SK-N-SH treated with all-trans-retinoic acid at 6 μM for 48 hours (cell line): ENCODE measurements around the gene GRM5.
A peak's percentile ranks its signal among the peaks of the same experiment; 100 is the strongest.
"Not testable (repeated sequence)": the region's sequence is repeated elsewhere in the genome, so short reads cannot be mapped to it uniquely, and the experiment has no call there.

Source experiments
- ATAC-seq: fragments of 200-7000 bp; cut with Tn5 transposase; 3 replicates; pipeline ENCODE4 v1.9.1; 2020; ENCODE audit warnings: mild to moderate bottlenecking, moderate library complexity
- ARNTL ChIP-seq: fragments of 450-650 bp; formaldehyde crosslinking; IDR thresholded peaks from 2 replicates; pipeline ENCODE4 v1.5.0; 2020; ENCODE audit warnings: low read depth, mild to moderate bottlenecking, moderate library complexity, borderline replicate concordance
- BACH2 ChIP-seq: fragments of 250-450 bp; sonication (Bioruptor Pico); IDR thresholded peaks from 2 replicates; pipeline ENCODE4 v1.9.0; 2021; ENCODE audit warnings: mild to moderate bottlenecking, borderline replicate concordance
- ISL1 ChIP-seq: fragments of 250-450 bp; sonication (Bioruptor Pico); IDR thresholded peaks from 2 replicates; pipeline ENCODE4 v2.1.2; 2022; ENCODE audit warnings: mild to moderate bottlenecking, moderate library complexity
- SNAI2 ChIP-seq: fragments of 250-450 bp; sonication (Bioruptor Pico); IDR thresholded peaks from 2 replicates; pipeline ENCODE4 v1.5.0; 2020; ENCODE audit warnings: mild to moderate bottlenecking, moderate library complexity
- TCF4 ChIP-seq: fragments of 250-450 bp; sonication (Bioruptor Pico); IDR thresholded peaks from 2 replicates; pipeline ENCODE4 v1.8.0; 2021; ENCODE audit warnings: mild to moderate bottlenecking, moderate library complexity, borderline replicate concordance
- ZC3H10 ChIP-seq: fragments of 250-450 bp; sonication (Bioruptor Pico); IDR thresholded peaks from 2 replicates; pipeline ENCODE4 v1.5.1; 2021; ENCODE audit warnings: mild to moderate bottlenecking, moderate library complexity
- ZNF565 ChIP-seq: fragments of 450-650 bp; formaldehyde crosslinking; conservative IDR thresholded peaks from 2 replicates; pipeline ENCODE4 v1.5.0; 2020; ENCODE audit warnings: low read depth, mild to moderate bottlenecking, moderate library complexity
- ZNF8 ChIP-seq: fragments of 450-650 bp; formaldehyde crosslinking; IDR thresholded peaks from 2 replicates; pipeline ENCODE4 v1.5.0; 2020; ENCODE audit warnings: mild to moderate bottlenecking, moderate library complexity
- TF ChIP-seq, protein P1 (sequence below): fragments of 250-450 bp; sonication (Bioruptor Pico); IDR thresholded peaks from 2 replicates; pipeline ENCODE4 v1.8.0; 2020; ENCODE audit warnings: mild to moderate bottlenecking, moderate library complexity, borderline replicate concordance
- TF ChIP-seq, protein P2 (sequence below): fragments of 250-450 bp; sonication (Bioruptor Pico); IDR thresholded peaks from 2 replicates; pipeline ENCODE4 v1.8.0; 2021; ENCODE audit warnings: low read depth, mild to moderate bottlenecking, moderate library complexity, borderline replicate concordance
- TF ChIP-seq, protein P3 (sequence below): fragments of 250-450 bp; sonication (Bioruptor Pico); IDR thresholded peaks from 2 replicates; pipeline ENCODE4 v1.5.1; 2020; ENCODE audit warnings: low read depth, mild to moderate bottlenecking, moderate library complexity
- TF ChIP-seq, protein P4 (sequence below): fragments of 250-450 bp; sonication (Bioruptor Pico); IDR thresholded peaks from 2 replicates; pipeline ENCODE4 v1.5.1; 2021; ENCODE audit warnings: mild to moderate bottlenecking, moderate library complexity

The GRM5 gene

DNA sequence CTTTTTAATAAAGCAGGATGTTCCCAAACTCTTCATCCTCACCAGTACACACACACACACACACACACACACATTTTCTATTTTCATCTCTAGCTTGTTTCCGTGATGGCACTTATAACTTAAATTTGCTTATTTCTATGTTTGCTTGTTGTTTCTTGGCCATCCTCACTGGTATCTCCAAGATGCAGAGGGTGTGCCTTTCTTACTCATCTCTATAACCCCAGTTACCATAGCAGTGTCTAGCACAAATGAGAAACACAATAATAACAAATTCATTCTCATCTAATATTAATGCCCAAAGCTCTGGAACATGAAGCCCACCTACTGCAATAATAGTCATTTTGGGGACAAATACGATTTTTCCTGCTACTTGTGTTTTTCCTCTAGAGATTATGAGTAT is 156.3 kb downstream of the GRM5 start (continued):
- TF ChIP-seq, protein P1, sequence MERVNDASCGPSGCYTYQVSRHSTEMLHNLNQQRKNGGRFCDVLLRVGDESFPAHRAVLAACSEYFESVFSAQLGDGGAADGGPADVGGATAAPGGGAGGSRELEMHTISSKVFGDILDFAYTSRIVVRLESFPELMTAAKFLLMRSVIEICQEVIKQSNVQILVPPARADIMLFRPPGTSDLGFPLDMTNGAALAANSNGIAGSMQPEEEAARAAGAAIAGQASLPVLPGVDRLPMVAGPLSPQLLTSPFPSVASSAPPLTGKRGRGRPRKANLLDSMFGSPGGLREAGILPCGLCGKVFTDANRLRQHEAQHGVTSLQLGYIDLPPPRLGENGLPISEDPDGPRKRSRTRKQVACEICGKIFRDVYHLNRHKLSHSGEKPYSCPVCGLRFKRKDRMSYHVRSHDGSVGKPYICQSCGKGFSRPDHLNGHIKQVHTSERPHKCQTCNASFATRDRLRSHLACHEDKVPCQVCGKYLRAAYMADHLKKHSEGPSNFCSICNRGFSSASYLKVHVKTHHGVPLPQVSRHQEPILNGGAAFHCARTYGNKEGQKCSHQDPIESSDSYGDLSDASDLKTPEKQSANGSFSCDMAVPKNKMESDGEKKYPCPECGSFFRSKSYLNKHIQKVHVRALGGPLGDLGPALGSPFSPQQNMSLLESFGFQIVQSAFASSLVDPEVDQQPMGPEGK: no peak
- TF ChIP-seq ZC3H10 (CRISPR knock-in tag): no peak
- TF ChIP-seq TCF4 (CRISPR knock-in tag): no peak
- TF ChIP-seq SNAI2 (CRISPR knock-in tag): no peak
- TF ChIP-seq, protein P2, sequence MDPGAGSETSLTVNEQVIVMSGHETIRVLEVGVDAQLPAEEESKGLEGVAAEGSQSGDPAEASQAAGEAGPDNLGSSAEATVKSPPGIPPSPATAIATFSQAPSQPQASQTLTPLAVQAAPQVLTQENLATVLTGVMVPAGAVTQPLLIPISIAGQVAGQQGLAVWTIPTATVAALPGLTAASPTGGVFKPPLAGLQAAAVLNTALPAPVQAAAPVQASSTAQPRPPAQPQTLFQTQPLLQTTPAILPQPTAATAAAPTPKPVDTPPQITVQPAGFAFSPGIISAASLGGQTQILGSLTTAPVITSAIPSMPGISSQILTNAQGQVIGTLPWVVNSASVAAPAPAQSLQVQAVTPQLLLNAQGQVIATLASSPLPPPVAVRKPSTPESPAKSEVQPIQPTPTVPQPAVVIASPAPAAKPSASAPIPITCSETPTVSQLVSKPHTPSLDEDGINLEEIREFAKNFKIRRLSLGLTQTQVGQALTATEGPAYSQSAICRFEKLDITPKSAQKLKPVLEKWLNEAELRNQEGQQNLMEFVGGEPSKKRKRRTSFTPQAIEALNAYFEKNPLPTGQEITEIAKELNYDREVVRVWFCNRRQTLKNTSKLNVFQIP: no peak
- TF ChIP-seq ISL1: no peak
- TF ChIP-seq, protein P3, sequence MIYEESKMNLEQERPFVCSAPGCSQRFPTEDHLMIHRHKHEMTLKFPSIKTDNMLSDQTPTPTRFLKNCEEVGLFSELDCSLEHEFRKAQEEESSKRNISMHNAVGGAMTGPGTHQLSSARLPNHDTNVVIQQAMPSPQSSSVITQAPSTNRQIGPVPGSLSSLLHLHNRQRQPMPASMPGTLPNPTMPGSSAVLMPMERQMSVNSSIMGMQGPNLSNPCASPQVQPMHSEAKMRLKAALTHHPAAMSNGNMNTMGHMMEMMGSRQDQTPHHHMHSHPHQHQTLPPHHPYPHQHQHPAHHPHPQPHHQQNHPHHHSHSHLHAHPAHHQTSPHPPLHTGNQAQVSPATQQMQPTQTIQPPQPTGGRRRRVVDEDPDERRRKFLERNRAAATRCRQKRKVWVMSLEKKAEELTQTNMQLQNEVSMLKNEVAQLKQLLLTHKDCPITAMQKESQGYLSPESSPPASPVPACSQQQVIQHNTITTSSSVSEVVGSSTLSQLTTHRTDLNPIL (CRISPR knock-in tag): no peak

DNA sequence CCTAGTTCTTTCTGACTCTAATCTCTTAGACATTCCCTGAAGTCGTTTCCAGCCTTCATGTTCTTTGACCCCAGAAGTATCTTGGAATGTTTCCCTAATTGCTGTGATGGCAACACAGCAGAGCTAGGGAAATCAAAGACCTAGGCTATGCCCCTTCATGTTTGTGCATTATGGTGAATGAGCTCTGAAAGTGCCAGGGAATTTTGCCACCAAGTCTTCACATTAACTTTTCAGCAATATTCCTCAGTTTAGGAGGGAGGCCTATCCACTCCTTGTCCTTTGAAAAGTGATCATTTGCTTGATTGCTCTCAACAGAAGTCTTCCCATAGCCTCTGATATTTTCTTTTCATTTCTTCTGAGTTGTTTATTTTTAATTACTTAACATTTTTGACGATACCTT is 164.3 kb downstream of the GRM5 start:
- ATAC-seq: not testable (repeated sequence)

DNA sequence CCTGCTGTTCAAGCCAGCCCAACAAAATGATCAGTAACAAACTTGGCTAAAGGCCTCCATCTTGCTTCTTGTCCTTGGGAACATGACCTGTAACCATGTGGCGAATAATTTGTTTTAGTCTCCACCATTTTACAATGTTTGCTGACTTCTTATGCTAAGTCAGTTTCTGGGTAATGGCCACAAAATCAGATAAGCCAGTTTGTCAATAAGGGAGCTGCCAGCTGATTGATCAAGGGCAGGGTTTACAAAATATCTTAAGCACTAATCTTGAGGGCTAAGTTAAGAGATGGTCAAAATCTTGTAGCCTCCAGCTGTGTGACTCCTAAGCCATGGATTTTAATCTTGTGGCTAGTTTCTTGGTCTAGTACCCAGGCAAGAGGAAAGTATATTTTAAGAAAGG is 176.9 kb downstream of the GRM5 start:
- ATAC-seq: not testable (repeated sequence)

DNA sequence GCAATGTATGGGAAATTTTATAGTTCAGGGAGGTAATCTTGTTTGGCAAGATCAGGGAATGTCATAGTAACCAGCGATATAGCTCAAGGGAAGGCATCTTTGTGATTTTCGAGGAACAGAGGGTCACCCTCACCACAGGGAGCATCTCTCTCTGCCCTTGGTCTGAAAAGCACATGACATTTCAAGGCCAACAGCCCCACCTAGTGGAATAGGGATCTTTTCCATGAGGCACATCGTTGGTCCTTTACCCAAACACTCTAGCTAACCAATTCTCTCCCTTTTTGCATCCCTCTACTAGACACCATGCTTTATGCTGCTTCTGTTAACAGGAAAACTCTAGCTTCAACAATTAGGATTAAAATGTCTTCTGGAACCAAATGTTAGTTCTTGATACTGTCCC is 179.0 kb downstream of the GRM5 start:
- ATAC-seq: peak; percentile 83
- TF ChIP-seq, protein P2: no peak
- TF ChIP-seq ZNF8: no peak
- TF ChIP-seq ZNF565: no peak
- TF ChIP-seq BACH2 (CRISPR knock-in tag): no peak
- TF ChIP-seq ZC3H10 (CRISPR knock-in tag): no peak
- TF ChIP-seq, all 23 proteins: peak for 0

DNA sequence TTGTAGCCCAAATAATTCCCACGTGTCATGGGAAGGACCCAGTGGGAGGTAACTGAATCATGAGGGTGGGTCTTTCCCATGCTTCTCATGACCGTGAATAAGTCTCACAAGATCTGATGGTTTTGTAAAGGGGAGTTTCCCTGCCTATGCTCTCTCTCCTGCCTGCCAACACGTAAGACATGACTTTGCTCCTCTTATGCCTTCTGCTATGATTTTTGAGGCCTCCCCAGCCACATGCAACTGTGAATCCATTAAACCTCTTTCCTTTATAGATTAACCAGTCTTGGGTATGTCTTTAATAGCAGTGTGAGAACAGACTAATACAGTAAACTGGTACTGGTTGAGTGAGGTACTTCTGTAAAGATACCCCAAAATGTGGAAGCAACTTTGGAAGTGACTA is 183.0 kb downstream of the GRM5 start:
- ATAC-seq: not testable (repeated sequence)

DNA sequence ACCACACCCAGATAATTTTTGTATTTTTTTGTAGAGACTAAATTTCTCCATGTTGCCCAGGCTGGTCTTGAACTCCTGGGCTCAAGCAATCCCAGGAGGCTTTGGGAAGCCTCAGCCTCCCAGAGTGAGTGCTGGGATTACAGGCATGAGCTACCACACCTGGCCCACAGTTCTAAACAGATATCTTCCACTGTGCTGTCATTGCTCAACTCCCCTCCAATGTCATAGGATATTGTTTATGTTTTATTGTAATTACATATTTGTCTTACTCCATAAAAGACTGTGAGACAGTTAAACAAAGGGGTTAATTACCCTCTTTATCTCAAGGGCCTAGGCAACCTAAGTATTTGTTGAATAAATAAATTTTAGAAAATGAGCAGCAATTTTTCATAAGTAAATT is 204.2 kb downstream of the GRM5 start:
- ATAC-seq: no peak
- TF ChIP-seq, protein P4, sequence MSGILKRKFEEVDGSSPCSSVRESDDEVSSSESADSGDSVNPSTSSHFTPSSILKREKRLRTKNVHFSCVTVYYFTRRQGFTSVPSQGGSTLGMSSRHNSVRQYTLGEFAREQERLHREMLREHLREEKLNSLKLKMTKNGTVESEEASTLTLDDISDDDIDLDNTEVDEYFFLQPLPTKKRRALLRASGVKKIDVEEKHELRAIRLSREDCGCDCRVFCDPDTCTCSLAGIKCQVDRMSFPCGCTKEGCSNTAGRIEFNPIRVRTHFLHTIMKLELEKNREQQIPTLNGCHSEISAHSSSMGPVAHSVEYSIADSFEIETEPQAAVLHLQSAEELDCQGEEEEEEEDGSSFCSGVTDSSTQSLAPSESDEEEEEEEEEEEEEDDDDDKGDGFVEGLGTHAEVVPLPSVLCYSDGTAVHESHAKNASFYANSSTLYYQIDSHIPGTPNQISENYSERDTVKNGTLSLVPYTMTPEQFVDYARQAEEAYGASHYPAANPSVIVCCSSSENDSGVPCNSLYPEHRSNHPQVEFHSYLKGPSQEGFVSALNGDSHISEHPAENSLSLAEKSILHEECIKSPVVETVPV (CRISPR knock-in tag): no peak
- TF ChIP-seq BACH2 (CRISPR knock-in tag) (no peak), ARNTL (CRISPR knock-in tag) (no peak), ZNF8 (no peak)

DNA sequence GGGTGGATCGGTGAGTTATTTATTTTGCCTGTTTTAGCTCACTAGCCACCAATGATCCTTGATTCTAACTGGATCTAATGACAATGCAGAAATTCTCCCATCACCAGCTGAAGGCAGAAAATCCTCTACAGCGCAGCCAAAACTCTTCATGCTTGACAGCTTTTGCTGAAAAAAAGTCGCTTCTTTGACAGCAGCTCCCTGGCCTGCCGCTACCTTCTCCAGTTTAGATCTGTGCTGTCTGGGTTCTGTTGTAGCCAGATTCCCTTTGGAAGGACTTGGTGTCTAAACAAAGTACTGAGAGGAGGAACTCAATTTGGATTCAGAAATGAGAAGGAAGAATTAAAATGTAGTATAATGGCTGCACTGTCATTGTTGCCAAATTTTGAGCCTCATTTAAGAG is 205.4 kb downstream of the GRM5 start:
- not testable (repeated sequence) for ATAC-seq

DNA sequence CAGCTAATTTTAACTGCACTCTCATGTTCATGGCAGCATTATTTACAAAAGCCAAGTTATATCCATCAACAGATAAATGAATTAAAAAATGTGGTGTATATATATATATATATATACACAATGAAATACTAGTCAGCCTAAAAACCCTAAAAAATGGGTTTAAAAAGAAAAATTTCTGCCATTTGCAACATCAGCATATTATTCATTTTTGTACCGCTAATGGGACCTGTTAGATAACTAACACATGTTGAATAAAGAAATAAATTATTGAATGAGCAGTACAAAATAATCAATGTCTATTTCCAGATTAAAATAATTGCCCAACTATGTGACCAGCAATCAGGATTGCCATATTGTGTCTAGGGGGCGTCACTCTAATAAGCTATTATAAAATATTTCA is 211.8 kb downstream of the GRM5 start:
- not testable (repeated sequence) for ATAC-seq

DNA sequence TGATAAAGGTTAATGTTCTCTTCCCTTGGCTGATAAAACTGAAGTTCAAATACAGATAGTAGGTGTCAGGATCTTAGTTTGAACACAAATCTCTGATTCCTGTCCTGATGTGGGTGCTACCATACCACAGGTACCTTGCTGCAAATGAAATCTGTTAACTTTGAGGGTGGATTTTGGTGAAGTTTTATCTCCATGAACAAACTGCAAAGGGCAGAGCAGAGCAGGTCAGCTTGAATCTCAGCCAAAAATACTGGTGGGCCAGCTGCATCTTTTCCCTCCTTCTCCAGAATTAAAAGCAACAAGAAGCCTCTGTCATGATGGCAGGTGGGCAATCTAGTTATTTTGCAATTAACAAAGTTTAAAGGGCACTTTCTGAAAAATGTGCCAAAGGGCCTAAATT is 214.2 kb downstream of the GRM5 start:
- ATAC-seq: not testable (repeated sequence)

DNA sequence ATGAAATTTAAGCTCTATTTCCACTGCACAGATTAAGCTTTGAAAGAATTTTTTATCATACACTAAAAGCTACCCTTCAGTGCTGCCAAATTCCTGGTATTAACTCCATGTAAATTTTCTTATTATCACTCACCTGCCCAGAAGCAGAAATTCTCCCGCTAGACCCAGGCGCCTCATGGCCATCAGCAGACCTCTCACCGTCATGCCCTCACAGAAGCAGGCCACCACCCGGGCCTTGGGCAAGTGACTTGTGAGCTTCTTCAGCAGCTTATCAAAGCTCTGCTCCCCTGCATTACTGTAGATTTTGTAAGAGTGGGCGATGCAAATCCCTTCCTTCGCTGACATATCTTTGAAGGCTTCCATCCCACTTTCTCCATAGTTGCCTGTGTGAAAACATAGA is 216.0 kb downstream of the GRM5 start:
- ATAC-seq: not testable (repeated sequence)
